ENCODE data around the gene SLC5A5. TPM values are rescaled to one million over a fixed set of nuclear protein-coding genes. Genes with fewer than 3 reads are reported as not detected.

Gene SLC5A5
- total and polyA plus RNA-seq, 10 of the 15 experiments (the other 5 are each of a cell fraction or from before 2014, with no cell fraction given), result 0.02 to 0.08 (median 0.05) TPM; not detected in 3

DNA sequence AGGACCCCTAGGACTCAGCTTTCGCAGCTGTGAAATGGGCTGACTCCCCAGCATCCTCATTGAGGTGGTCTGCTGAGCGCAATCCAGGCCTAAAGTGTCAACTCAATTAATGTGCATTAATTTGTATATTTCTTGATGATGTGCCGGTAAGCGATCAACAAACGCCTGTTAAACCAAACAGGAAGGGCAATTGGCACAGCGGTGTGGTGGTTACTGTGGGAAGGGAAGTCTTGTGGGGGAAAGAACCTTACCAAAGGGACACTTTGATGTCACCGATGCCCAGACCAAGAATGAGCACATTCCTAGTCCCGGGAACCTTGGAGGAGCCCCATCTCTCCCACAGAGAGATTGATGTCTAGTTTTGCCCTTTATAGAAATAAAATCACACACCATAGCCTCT lies 25.6 kb upstream of the SLC5A5 start:
- Histone ChIP-seq H3K4me2 (ENCODE audit: control insufficient read depth, insufficient read depth) (peak overlapping the region; percentile 86), H3K4me1 (ENCODE audit: control insufficient read depth, insufficient read depth, low read length) (peaks cover 33% of the 10 kb centered on the region), H3K4me3 (peak overlapping the region; percentile 72), H3K79me2 (ENCODE audit: control insufficient read depth, insufficient read depth, low read length) (peaks cover 28% of the 10 kb centered on the region), H3K27ac (ENCODE audit: control insufficient read depth, insufficient read depth) (peak overlapping the region; percentile 71), H3K36me3 (ENCODE audit: control insufficient read depth in 2 of 2, insufficient read depth in 2 of 2, low read length in 1 of 2) (peaks cover 3 to 17% of the 10 kb centered on the region in 2 experiments), H3K9me3 (replicated peaks; ENCODE audit: control insufficient read depth, insufficient read depth, low read length) (no peaks in the 10 kb centered on the region; the same call in 2 of the 3 replicates), H3K27me3 (replicated peaks in 1 of 2; ENCODE audit: control insufficient read depth in 2 of 2, insufficient read depth in 2 of 2, low read length in 1 of 2) (no peaks in the 10 kb centered on the region), H4K20me1 (ENCODE audit: control insufficient read depth, insufficient read depth) (no peaks in the 10 kb centered on the region), H2AFZ (ENCODE audit: control insufficient read depth, low read depth, low read length) (no peak overlapping the region; the same call in 1 of the 2 replicates), H3K9ac (ENCODE audit: control insufficient read depth, insufficient read depth, low read length) (peak overlapping the region; percentile 83)
- BruUV-seq (replicated peaks), result no TSS peak
- WGBS (ENCODE audit: insufficient coverage, insufficient replicate concordance, low lambda C conversion rate, missing lambda C conversion rate), result 13% methylated on average over 8 of the region's 8 CpGs
- RAD21 ChIA-PET (ENCODE audit: unreplicated experiment), result interaction anchor here (0.9 to 1.5 kb wide), 2 partner anchors 13 to 94 kb away, joined by 3 to 5 read pairs; partner anchors contain the start of gene RPL18A
- POLR2A ChIA-PET, result interaction anchor here (1.5 kb wide), 1 partner anchor 13 kb away, joined by 5 read pairs; the partner anchor contains the start of gene RPL18A
- TF ChIP-seq IKZF1 (conservative IDR thresholded peaks at IDR 0.05) (peak; percentile 49), GABPA (IDR thresholded peaks at IDR 0.05; ENCODE audit: low read depth) (no peak), EZH2 (IDR thresholded peaks at IDR 0.05; ENCODE audit: borderline replicate concordance, control insufficient read depth, low read depth, low read length) (no peak), IKZF2 (IDR thresholded peaks at IDR 0.05) (peak; percentile 58 to 61; a peak in 3 of 4 replicates), RUNX3 (IDR thresholded peaks at IDR 0.05; ENCODE audit: low read length) (peak; percentile 65)
- no peak for FAIRE-seq
- in situ Hi-C loops (cut with MboI), result no loop called here
- intact Hi-C loops (cut with micrococcal nuclease; ENCODE audit: unreplicated experiment), result no loop called here
- CTCF ChIA-PET, result interaction anchor here (0.7 kb wide), 1 partner anchor 170 kb away, joined by 3 read pairs; no protein-coding TSS in a partner anchor
- ATAC-seq, result no peak
- DNase-seq (ENCODE audit: low read depth, low spot score), result peak; percentile 19
- SMC1A ChIA-PET (ENCODE audit: uncharacterized antibody, unreplicated experiment), result interaction anchor here (1.4 to 2.9 kb wide), 3 partner anchors 10 to 13 kb away, joined by 3 to 9 read pairs (median 7); partner anchors contain the start of gene RPL18A
